Activated CD4-positive, alpha-beta T cell treated with anti-CD3 and anti-CD28 coated beads, Interleukin-10, Interleukin-2, amounts not matched to agents 100 ng/mL and 50 ng/mL, durations not matched to agents 16 hours and 8 hours (primary cell): ENCODE data around the gene ATRNL1.
"Not testable (repeated sequence)": the region's sequence is repeated elsewhere in the genome, so short reads cannot be mapped to it uniquely, and the experiment has no call there.

Experiments
- DNase-seq: peaks from one replicate; pipeline ENCODE4 v3.0.0-alpha.2; 2020

The ATRNL1 gene

DNA sequence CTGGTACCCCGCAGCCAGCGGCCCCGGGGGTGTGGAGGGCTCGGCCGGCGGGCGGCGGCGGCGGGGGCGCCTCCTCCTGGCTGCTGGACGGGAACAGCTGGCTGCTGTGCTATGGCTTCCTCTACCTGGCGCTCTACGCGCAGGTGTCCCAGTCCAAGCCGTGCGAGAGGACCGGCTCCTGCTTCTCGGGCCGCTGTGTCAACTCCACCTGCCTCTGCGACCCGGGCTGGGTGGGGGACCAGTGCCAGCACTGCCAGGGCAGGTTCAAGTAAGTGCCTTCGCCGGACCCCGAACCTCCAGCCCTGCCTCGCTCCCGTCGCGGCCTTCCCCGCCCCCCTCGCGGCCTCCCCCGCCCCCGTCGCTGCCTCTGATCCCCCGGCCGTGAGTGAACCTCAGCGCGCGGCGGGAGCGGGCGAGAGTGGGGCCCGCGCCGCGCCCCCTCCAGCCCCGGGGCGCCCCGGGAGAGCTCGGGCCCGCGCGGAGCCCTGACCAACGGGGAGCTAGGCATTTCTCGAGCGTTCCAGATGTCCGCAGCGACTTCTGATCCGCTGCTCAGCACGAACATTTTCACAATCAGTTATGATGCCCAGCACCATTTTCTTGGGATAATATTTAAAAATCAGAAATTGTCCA, 727 bp downstream of the ATRNL1 start:
- DNase-seq = no peak

DNA sequence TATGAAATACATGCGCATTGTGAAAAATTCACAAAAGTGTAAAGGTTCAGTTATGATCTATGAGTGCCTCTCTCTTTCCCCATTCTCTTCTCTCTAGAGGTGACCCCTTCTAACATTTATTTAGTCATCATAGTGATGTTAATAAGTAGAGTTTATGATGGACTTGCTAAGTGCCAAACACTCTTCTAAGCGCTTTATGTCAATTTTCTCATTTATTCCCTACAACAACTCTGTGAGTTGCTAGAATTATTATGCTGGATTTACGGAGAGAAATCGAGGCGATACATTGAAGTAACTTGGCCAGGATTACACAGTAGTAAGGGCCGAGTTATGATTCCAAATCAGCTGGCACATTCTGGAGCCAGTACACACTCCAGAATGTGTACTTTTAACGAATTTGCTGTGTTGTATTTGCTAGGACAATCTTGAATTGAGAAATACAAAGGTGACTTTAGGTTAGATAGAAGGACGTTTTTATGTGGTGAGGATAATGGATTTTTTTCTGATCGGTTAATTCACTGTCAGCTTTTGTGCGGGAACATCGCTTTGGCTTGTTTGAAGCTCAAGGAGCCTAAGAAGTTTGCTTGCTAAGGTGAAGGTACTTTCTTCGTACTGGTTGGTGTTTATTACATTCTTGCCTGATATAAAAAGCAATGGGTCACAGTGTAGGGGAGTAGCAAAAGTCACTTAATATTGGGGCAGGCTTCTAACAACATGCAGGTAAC, 1.4 kb downstream of the ATRNL1 start:
- DNase-seq = no peak

DNA sequence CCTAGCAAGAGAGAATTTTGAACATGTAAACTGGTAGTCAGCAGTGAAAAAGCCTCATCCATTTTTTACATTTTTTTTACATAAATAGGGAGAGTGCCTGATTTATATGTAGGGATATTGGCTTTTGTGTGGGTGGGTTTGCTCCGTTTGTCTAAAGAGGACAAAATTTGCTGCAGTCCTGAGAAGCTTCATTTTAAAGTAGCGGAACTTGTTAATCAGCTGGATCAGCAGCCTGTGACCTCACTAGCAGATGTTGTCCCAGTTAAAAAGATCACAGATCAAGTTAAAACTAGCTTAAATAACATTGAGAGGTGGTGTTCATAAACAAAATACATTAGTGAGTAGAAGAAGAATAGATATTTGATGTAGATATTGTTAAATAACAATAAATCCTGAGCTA, 2.6 kb downstream of the ATRNL1 start:
- DNase-seq = no peak

DNA sequence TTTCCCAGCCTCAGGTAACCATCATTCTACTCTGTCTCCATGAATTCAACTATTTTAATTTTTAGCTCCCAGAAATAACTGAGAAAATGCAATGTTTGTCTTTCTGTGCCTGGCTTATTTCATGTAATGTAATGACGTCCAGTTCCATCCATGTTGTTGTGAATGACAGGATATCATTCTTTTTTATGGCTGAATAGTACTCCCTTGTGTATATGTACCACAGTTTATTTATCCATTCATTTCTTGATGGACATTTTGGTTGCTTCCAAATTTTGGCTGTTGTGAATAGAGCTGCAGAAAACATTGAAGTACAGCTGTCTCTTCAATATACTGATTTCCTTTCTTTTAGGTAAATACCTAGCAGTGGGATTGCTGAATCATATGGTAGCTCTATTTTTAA, 10.5 kb downstream of the ATRNL1 start:
- no peak for DNase-seq

DNA sequence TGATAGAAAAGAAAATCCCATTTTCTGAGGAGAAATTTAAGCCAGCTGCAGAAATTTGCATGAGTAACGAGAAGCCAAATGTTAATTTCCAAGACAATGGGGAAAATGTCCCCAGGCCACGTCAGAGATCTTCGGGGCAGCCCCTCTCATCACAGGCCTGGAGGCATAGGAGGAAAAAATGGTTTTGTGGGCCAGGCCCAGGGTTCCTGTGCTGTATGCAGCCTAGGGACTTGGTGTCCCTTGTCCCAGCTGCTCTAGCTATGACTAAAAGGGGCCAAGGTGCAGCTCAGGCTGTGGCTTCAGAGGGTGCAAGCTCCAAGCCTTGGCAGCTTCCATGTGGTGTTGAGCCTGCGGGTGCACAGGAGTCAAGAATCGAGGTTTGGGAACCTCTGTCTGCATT, 12.2 kb downstream of the ATRNL1 start:
- not testable (repeated sequence) for DNase-seq

DNA sequence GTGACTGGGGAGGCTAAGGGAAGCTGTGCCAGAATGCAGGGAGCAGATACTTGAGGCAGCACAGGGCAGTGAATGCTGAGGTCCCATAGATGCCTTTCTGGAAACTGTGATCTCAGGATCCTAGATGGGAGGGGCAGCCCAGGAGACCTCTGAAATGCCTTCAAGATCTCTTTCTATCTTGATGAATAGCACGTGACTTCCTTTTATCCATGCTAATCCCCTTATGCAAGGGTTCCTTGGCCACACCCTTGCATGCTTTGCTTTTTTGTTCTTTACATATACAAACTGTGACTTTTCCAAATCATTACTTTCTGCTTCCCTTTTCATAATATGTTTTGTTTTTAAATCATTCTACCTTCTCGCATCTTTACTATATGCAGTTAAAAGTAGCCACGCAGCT, 14.7 kb downstream of the ATRNL1 start:
- no peak for DNase-seq

DNA sequence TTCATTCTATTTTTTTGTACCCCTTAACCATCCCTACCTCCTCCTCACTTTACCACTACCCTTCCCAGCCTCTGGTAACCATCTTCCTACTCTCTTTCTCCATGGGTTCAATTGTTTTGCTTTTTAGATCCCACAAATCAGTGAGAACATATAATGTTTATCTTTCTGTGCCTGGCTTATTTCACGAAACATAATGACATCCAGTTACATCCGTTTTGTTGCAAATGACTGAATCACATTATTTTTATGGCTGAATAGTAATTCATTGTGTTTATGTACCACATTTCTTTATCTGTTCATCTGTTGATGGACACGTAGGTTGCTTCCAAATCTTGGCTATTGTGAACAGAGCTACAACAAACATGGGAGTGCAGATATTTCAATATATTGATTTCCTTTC, 24.1 kb downstream of the ATRNL1 start:
- no peak for DNase-seq

DNA sequence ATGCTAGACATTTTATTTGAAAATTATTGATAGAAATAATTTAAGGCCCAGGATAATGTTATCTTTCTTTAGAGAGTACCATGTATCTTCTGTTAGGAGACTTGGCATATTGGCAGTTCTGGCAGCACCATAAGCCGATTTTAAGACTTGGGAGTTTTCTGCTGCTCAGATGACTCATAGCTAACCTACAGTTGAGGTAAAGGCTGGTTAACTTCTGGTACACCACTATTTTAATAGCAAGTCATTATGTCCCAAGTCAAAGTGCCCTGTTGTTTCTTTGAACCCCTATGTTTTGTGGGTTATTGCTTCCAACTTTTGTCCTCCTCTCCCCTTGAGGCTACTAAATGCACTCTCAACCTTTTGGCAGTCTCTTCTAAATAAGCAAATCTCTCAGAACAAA, 25.2 kb downstream of the ATRNL1 start:
- peak; percentile 2 for DNase-seq

DNA sequence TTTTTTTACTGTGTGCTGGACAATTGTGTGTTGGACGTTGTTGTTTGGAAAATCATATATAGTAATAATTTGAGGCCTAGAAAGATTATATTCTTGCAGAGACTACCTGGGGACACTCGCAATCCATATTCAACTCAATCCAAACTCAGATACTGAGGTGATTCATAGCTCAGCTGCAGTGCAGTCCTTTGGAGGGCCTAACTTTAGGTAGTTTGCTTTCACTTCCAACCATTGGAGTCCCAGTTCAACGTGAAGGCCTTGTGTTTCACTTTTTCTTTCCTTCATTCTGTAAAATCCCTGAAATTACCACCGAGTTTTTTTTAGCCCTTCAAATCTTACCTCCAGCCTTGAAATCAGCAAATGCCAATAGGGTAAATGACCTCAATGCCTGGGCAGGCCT, 32.3 kb downstream of the ATRNL1 start:
- no peak for DNase-seq

DNA sequence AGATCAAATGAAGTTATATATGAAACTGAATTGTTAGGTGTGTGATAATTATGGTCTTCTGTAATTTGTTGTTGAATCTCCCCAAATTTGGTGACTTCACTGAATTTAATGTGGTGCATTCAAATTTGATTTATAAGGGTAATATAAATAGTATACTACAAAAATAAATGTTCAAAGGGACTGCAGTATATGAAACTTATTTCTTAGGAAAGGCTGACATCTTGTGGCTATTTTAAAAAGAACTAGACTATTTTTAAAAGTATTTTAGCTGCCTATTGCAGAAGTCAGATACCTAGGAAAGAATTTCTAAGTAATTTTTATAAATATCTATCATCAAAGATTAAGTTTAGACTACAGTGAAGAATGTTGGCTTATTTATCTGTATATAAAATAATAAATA, 36.6 kb downstream of the ATRNL1 start:
- peak; percentile 11 for DNase-seq

DNA sequence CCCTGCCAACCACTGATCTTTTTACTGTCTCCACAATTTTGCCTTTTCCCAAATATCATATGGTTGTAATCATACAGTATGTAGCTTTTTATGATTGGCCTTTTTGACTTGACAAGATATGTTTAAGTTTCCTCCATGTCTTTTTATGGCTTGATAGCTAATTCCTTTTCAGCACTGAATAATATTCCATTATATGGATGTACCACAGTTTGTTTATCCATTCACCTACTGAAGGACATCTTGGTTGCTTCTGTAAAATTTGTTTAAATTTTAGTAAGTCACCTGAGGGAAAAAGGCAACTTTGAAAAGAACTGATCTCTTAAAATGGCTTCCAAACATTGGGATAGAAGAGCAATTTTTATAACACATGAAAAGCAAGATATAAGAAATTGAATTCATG, 43.5 kb downstream of the ATRNL1 start:
- no peak for DNase-seq

DNA sequence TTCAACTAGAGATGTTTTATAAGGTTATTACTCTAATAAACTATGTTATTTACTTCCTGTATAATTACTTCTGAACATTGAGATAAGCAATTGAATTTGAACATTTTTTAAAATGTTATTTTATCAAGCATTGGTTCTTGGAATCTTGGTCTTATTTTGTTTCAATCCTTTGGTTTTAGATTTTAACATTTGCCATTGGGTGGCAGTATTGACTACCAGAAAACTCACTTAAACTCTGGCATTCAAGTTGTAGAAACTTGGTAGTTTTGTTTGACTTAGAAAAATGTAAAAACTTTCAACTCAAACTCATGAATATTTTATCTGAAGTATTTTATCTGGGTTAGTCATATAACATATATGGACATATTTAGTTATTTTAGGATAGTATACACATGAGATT, 48.1 kb downstream of the ATRNL1 start:
- DNase-seq = peak; percentile 3

DNA sequence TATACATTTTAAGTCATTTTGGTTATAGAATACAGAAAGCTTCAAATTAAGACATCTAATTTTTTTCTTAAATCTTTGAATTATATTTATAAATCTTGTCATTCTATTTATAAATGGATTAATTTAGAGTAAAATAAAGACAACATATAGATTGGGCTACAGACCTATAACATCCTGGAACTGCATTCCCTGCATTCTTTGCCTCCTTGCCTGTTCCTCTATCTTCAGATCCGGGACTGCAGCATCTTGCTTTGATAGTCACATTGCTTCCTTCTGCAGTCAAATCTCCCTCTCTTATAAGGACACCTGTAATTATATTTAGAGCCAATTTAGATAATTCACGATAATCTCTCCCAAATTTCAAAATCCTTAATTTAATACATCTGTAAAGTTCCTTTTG, 64.2 kb downstream of the ATRNL1 start:
- no peak for DNase-seq

DNA sequence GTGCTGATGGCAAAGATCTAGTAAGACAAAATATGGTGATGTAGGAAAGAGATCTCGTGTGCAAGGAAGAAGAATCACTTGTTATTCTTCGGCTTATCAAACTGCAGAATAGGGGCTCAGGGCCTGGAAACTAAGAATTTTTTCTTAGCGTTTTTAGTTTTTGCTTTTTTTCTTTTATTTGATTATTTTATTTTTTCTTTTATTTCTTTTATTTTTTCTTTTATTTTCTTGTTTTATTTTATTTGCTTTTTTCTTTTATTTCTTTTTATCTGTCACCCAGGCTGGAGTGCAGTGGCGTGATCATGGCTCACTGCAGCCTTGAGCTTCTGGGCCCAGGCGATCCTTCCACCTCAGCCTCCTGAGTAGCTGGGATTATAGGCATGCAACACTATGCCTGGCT, 70.0 kb downstream of the ATRNL1 start:
- DNase-seq = no peak

DNA sequence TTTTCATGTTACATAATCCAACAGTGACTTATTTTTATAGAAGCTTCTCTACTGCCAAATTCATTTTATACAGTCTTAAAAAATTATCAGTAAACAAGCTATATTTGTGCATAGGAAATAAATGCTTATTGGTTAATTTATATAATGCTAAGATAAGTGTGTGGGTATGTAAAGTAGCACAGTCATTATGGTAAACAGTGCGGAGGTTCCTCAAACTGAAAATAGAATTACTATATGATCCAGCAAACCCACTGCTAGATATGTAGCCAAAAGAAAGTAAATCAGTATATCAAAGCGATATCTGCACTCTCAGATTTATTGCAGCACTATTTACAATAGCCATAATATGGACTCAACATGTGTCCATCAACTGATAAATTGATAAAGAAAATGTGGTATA, 71.1 kb downstream of the ATRNL1 start:
- no peak for DNase-seq

DNA sequence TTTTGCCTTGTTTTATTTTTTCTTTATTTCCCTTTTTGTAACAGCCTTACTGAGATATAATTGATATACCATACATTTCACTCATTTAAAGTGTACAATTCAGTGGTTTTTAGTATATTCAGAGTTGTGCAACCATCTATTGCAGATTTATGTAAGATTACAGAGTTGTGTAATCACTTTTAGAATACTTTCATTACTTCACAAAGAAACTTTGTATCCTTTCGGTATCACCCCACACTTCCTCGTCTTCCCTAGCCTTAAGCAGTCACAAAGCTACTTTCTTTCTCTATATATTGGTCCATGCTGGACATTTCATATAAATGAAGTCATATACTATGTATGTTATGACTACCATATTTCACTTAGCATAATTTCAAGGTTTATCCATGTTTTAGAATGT, 74.6 kb downstream of the ATRNL1 start:
- no peak for DNase-seq

DNA sequence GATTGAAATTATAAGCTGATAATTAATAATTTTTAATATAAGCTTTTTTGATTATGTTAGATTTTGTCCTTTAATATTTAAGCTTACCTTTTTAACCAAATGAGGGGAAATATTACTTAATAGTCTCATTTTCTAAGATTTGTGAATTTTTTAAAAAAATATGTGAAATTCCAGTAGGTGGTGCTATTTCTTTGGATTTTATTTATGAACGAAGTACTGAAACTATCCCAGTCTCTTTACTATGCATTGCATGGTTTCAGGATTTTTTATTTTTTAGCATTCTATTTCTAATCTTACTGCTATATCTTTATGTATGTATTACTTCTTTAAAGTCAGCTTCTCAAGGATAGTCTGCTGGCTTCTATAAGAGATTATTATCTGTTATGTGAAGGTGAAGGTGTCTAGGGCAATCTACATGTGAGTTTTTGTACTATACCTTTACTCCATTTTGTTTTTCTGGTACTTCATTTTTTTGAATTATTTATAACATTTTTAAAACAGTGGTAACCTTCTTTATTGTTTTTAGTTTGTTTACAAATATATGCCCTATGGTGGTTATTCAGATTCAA, 78.3 kb downstream of the ATRNL1 start:
- DNase-seq = no peak

DNA sequence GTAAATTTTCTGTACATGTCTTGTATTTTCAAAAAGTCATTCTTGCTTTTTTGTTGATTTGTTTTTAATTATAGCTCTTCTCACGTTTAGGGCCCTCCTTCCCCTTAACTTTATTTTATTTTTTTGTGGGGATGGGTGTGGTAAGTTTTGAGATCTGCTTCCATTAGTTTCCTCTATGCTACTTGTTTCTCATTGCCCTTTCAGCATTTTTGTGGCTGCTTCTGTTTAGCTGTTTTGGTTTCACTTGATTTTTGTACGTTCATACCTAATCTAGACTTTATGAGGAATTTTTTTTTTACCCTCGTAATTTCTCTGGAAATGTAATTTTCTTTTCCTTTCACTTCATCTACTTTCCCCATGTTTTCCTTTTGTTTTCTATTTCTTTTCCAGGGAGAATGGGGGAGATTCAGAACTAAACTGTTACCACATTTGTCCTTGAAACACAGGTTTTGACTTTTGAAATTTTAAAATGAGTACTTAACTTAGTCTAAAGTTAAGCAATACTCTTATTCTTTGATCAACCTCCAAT, 80.8 kb downstream of the ATRNL1 start:
- no peak for DNase-seq

DNA sequence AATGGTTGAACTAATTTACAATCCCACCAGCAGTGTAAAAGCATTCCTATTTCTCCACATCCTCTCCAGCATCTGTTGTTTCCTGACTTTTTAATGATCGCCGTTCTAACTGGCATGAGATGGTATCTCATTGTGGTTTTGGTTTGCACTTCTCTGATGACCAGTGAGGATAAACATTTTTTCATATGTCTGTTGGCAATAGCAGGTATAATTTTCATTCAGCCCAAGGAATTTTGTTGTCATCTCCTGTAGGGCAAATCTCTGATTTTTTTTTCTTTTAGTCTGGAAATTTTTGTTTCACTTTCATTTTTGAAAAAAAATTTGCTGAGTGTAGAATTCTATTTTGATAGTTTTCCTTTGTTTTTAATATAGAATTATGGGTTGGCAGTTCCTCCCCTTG, 114.1 kb downstream of the ATRNL1 start:
- DNase-seq = not testable (repeated sequence)

DNA sequence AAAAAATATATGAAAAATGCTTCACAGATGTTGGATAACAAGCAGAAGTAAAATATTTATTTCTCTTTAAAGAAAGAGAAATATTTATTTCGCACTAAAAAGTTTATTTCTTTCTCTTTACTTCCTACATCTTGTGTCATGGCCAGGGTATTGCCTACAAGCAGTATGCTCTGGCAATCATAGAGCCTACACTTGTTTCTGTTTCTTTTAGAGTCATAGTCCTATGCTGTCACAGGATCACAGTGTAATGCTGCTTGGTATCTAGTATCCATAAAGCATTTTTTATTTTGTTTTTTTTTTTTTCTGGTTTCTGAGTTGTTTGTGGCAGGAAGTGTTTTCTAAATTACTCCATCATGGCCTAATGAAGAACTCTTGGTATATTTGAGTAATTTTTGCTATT, 116.0 kb downstream of the ATRNL1 start:
- no peak for DNase-seq

DNA sequence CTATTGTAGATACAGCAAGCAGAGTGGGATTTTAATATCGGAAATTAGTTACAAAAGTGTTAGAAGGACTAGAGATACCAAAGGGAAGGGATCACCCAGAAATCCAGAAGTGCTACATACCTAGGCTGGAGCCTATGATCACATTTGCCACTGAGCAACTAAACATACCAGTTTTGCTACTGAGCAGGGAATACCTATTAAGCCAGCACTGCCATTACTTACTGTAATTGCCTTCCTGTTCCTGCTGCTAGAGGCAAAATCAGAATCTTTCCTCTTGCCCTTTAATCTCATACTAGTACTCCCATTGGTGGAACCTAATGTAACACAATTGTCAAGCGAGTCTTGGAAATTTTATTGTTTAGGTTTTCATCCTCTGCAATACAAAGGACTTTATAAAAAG, 121.7 kb downstream of the ATRNL1 start:
- DNase-seq = no peak

DNA sequence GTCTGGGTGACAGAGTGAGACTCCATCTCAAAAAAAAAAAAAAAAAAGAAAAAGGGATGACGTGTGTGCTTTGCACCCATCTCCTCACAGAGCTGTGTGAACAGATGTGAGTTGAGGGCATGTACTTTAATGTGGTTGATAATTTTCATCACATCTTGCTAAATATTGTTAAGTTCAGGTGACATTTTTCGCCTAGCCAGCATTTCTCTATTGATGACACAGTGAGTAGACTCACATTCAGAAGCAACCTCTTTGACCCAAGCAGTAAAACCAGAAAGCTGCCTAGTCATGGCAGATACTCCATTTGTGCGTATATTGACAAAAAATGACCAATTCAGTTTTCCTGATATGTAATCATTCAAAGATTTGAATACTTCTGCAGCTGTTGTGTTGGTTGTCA, 126.0 kb downstream of the ATRNL1 start:
- no peak for DNase-seq

DNA sequence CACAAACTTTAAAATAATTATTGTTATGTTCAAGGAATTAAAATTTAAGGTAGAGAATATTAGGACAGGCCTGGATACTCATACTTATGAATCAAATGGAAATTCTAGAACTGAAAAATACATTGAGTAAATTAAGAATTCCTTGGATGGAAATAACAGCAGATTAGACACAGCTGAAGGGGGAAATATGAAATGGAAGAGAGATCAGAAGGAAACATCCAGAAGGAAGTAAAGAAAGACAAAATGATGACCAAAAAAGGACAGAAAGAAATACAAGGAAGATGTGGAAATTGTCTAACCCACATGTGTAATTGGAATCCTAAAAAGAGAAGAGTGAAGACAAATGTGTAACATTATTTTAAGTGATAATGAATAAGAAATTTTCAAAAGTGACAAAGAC, 128.9 kb downstream of the ATRNL1 start:
- DNase-seq = no peak

DNA sequence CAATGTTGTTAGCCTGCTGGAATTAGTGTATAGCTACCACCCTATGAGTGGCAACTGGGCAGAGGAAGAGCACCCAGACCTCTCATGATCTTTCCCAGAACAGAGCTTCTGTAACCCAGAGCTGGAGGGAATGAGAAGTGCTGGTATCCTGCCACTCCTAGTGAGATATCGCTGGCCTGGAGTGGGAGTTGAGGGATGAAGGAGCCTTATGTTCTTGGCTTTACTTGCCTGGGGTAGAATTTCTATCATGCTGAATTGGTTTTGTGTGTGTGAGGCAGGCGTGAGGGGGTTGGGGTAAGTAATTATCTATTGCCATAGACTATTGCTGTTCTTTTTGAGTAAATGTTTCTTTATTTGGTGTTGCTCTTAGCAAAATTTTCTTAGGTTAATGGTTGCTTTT, 146.6 kb downstream of the ATRNL1 start:
- DNase-seq = no peak

DNA sequence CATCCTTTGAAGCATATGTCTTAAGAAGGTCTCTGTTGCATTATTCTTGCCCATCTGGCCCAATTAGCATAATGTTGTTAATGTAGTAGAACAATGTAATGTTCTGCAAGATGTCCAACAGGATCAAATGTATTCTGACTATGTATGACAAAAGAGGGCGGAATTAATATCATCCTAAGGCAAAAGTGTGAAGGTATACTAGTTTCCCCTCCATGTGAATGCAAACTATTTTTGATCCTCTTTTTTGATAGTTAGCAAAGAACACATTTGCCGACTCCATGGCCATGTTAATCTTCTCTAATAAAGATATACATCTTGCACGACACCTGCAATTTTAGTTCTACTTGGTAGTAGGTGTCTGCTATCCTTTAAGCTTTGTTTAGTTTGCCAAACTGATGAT, 157.6 kb downstream of the ATRNL1 start:
- no peak for DNase-seq
